ENCODE measurements around the gene HTR6. TPM values are rescaled to one million over a fixed set of nuclear protein-coding genes. Genes with fewer than 3 reads are reported as not detected.

The HTR6 gene
- total RNA-seq, 1 donor = 0.09 TPM

- DNase-seq (ENCODE audit: low read depth) = peak; percentile 19
- peak overlapping the region; percentile 17 for H3K4me3 ChIP-seq (ENCODE audit: low read depth, low read length)
- no peak for TF ChIP-seq CTCF (IDR thresholded peaks at IDR 0.05; ENCODE audit: insufficient read depth, low read length)
Observed at GRCh38 chr1:19650416-19651140, 14.1 kb upstream of the HTR6 start.

- H3K4me3 ChIP-seq (ENCODE audit: low read depth, low read length) = no peak overlapping the region
- peak; percentile 63 for DNase-seq (ENCODE audit: low read depth)
- peak; percentile 83 for TF ChIP-seq CTCF (IDR thresholded peaks at IDR 0.05; ENCODE audit: insufficient read depth, low read length)
Observed at GRCh38 chr1:19651141-19651737, 13.4 kb upstream of the HTR6 start.

- H3K4me3 ChIP-seq (ENCODE audit: low read depth, low read length) = no peak overlapping the region
- no peak for TF ChIP-seq CTCF (IDR thresholded peaks at IDR 0.05; ENCODE audit: insufficient read depth, low read length)
- peak; percentile 29 for DNase-seq (ENCODE audit: low read depth)
Observed at GRCh38 chr1:19654386-19654785, 10.3 kb upstream of the HTR6 start.

- H3K4me3 ChIP-seq (ENCODE audit: low read depth, low read length) = no peak overlapping the region
- TF ChIP-seq CTCF (IDR thresholded peaks at IDR 0.05; ENCODE audit: insufficient read depth, low read length) = no peak
- no peak for DNase-seq (ENCODE audit: low read depth)
Observed at GRCh38 chr1:19654886-19655717, 9.6 kb upstream of the HTR6 start.

GRCh38 chr1:19655718-19656080, 9.0 kb upstream of the HTR6 start:
- no peak overlapping the region for H3K4me3 ChIP-seq (ENCODE audit: low read depth, low read length)
- DNase-seq (ENCODE audit: low read depth) = no peak
- TF ChIP-seq CTCF (IDR thresholded peaks at IDR 0.05; ENCODE audit: insufficient read depth, low read length) = no peak

GRCh38 chr1:19656134-19656779, 8.4 kb upstream of the HTR6 start:
- no peak overlapping the region for H3K4me3 ChIP-seq (ENCODE audit: low read depth, low read length)
- TF ChIP-seq CTCF (IDR thresholded peaks at IDR 0.05; ENCODE audit: insufficient read depth, low read length) = no peak
- no peak for DNase-seq (ENCODE audit: low read depth)
